Type B pancreatic cell (in vitro differentiated cells): ENCODE measurements around the gene ICOS. TPM values are rescaled to one million over a fixed set of nuclear protein-coding genes. Genes with fewer than 3 reads are reported as not detected.
"Not testable (repeated sequence)": the region's sequence is repeated elsewhere in the genome, so short reads cannot be mapped to it uniquely, and the experiment has no call there.

Source experiments
- DNase-seq: peaks from one replicate; pipeline ENCODE4 v3.0.0; 2021; ENCODE audit warnings: mixed read lengths; ENCODE audit not compliant: unreplicated experiment; ENCODE audit errors: extremely low spot score
- H3K27ac Mint-ChIP-seq: 2 replicates; pipeline ENCODE4 v1.8.0; 2021; ENCODE audit warnings: mild to moderate bottlenecking, mixed read lengths
- H3K27me3 Mint-ChIP-seq: 2 replicates; pipeline ENCODE4 v1.8.0; 2021; ENCODE audit warnings: mixed read lengths
- H3K36me3 Mint-ChIP-seq: 2 replicates; pipeline ENCODE4 v1.8.0; 2021; ENCODE audit warnings: mixed read lengths
- H3K4me1 Mint-ChIP-seq: one replicate; pipeline ENCODE4 v1.8.0; 2021; ENCODE audit warnings: mixed read lengths; ENCODE audit not compliant: unreplicated experiment
- H3K4me3 Mint-ChIP-seq: 2 replicates; pipeline ENCODE4 v1.8.0; 2021; ENCODE audit warnings: mild to moderate bottlenecking, mixed read lengths
- H3K9me3 Mint-ChIP-seq: 2 replicates; pipeline ENCODE4 v1.8.0; 2021; ENCODE audit warnings: mixed read lengths
- total RNA-seq: library from RNA; stranded (reverse); gene quantifications from 2 replicates; pipeline ENCODE4 v1.2.1, GENCODE V29; 2021; ENCODE audit warnings: low replicate concordance
- TF ChIP-seq, protein P1 (sequence below): fragments of 200-600 bp; sonication (generic); conservative IDR thresholded peaks from 2 replicates; pipeline ENCODE4 v1.5.0; 2021; ENCODE audit warnings: antibody characterized with exemption, mild to moderate bottlenecking

Gene ICOS
- total RNA-seq, 1 donor from 2014 or later = not detected

DNA sequence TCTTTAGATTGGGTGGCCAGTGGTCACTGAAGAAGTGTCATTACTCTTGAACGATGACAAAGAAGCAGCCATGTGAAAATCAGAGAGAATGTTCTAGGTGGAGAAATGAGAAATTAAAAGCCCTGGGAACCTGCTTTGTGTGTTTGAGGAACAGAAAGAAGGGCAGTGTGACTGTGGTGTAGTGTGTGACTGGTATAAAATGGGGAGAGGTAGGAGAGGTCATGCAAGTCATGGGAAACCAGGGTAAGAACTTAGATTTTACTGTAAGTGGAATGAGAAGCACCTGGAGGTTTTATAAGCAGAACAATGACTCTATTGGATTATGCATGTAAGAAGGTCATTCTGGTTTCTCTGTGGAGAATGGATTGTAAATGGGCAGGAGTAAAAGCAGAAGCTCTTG is 12.2 kb downstream of the ICOS start:
- TF ChIP-seq, protein P1, sequence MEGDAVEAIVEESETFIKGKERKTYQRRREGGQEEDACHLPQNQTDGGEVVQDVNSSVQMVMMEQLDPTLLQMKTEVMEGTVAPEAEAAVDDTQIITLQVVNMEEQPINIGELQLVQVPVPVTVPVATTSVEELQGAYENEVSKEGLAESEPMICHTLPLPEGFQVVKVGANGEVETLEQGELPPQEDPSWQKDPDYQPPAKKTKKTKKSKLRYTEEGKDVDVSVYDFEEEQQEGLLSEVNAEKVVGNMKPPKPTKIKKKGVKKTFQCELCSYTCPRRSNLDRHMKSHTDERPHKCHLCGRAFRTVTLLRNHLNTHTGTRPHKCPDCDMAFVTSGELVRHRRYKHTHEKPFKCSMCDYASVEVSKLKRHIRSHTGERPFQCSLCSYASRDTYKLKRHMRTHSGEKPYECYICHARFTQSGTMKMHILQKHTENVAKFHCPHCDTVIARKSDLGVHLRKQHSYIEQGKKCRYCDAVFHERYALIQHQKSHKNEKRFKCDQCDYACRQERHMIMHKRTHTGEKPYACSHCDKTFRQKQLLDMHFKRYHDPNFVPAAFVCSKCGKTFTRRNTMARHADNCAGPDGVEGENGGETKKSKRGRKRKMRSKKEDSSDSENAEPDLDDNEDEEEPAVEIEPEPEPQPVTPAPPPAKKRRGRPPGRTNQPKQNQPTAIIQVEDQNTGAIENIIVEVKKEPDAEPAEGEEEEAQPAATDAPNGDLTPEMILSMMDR = no peak
- Mint-ChIP-seq H3K36me3 (no peaks in the 10 kb centered on the region), H3K4me1 (no peaks in the 10 kb centered on the region), H3K27ac (no peak overlapping the region), H3K9me3 (peaks cover 6% of the 10 kb centered on the region), H3K27me3 (peaks cover 6% of the 10 kb centered on the region), H3K4me3 (no peak overlapping the region)
- no peak for DNase-seq

DNA sequence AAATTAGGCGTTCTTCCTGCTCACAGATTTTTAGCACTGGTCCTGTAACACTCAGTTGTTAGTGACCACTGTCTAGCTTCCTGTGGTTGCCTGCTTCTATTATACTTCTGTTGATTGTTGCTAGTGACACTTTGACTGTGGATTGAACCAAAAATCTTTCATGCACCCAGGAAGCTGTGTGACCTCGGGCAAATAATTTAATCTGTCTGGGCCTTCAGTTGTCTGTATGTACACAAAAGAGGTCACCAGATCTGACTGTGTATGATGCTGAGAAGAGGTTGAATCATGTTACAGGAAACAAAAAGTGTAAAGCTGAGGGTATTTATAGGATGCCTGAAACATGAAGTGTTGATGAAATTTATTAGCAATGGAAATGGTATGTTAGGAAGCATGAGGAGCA is 12.7 kb downstream of the ICOS start:
- Mint-ChIP-seq H3K9me3 (peaks cover 6% of the 10 kb centered on the region), H3K36me3 (no peaks in the 10 kb centered on the region), H3K4me3 (no peak overlapping the region), H3K27me3 (peaks cover 6% of the 10 kb centered on the region), H3K4me1 (no peaks in the 10 kb centered on the region), H3K27ac (no peak overlapping the region)
- DNase-seq = no peak
- TF ChIP-seq, protein P1 = no peak

DNA sequence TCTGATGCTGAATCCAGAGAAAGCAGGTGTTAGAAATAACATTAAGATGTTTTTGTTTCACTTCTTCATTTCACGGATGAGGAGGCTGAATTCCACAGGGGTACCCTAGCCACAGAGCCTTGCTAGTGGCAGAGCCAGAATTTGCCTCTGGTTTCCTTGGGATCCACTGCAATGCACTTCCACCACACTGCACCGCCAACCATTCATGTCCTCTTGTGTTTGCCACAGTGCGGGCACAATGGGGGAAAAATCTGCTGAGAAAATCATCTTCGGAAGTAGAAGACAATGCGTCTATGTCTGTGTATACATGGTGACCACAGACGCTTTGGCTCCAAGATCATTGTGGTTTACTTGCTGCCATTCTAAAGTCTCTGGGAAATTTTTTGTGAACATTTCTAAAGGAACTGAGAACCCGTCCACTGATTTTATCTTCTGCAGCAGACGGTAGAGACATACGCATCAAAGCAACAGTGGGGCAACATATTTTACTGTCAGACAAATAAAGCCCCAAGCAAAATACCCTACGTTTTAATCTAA is 14.9 kb downstream of the ICOS start:
- no peak for DNase-seq
- Mint-ChIP-seq H3K27ac (no peak overlapping the region), H3K4me1 (no peaks in the 10 kb centered on the region), H3K27me3 (peaks cover 3% of the 10 kb centered on the region), H3K36me3 (no peaks in the 10 kb centered on the region), H3K9me3 (no peaks in the 10 kb centered on the region), H3K4me3 (no peak overlapping the region)
- TF ChIP-seq, protein P1 = no peak

- DNase-seq = no peak
- H3K4me3 Mint-ChIP-seq = no peak overlapping the region
- TF ChIP-seq, protein P1 = no peak
- H3K9me3 Mint-ChIP-seq = no peaks in the 10 kb centered on the region
- H3K36me3 Mint-ChIP-seq = no peaks in the 10 kb centered on the region
- peaks cover 3% of the 10 kb centered on the region for H3K27me3 Mint-ChIP-seq
- H3K27ac Mint-ChIP-seq = no peak overlapping the region
- H3K4me1 Mint-ChIP-seq = no peaks in the 10 kb centered on the region
Measured at GRCh38 chr2:203959265-203959664, 22.7 kb downstream of the ICOS start.

- DNase-seq = no peak
- Mint-ChIP-seq H3K4me1 (no peaks in the 10 kb centered on the region), H3K9me3 (no peaks in the 10 kb centered on the region), H3K27me3 (peaks cover 3% of the 10 kb centered on the region), H3K4me3 (no peak overlapping the region), H3K27ac (no peak overlapping the region), H3K36me3 (no peaks in the 10 kb centered on the region)
- TF ChIP-seq, protein P1 = no peak
Measured at GRCh38 chr2:203959672-203960071, 23.1 kb downstream of the ICOS start.

- DNase-seq = no peak
- no peak overlapping the region for H3K27ac Mint-ChIP-seq
Measured at GRCh38 chr2:203960811-203961210, 24.2 kb downstream of the ICOS start.

DNA sequence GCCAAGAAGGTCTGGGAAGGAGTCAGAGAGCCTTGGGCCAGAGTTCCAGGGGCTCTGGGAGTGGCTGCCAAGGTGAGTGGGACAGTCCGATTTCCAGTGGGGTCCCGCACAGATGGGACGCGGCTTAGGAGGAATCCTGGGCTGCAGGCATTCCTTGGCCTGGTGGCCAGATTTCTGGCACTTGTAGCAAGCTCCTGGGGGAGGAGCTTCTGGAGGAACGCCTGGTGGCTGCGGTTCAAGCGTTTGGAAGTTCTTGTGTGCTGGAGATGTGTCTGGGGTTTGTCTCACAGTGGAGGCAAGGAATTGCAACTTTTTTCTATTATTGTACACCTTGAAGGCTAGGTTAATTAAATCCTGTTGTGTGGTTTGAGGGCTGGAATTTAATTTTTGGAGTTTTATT is 28.6 kb downstream of the ICOS start:
- not testable (repeated sequence) for H3K36me3 Mint-ChIP-seq, H3K4me3 Mint-ChIP-seq, DNase-seq, H3K4me1 Mint-ChIP-seq, H3K27me3 Mint-ChIP-seq, H3K27ac Mint-ChIP-seq, H3K9me3 Mint-ChIP-seq

More at GRCh38 chr2:203960811-203961210, 24.2 kb downstream of the ICOS start:
- TF ChIP-seq, protein P1 = no peak
- Mint-ChIP-seq H3K4me1 (no peaks in the 10 kb centered on the region), H3K27me3 (peaks cover 3% of the 10 kb centered on the region), H3K9me3 (no peaks in the 10 kb centered on the region), H3K4me3 (no peak overlapping the region), H3K36me3 (no peaks in the 10 kb centered on the region)
